HG03558 (cell line): Measurements from ENCODE around the gene YY1.
"Not testable (repeated sequence)": the region's sequence is repeated elsewhere in the genome, so short reads cannot be mapped to it uniquely, and the experiment has no call there.

Experiments used
- ATAC-seq: cut with Tn5 transposase; IDR thresholded peaks from one replicate; pipeline ENCODE4 v1.9.1; 2021; ENCODE audit warnings: moderate number of reproducible peaks; ENCODE audit not compliant: unreplicated experiment; ENCODE audit errors: extremely low read depth

Gene YY1

DNA sequence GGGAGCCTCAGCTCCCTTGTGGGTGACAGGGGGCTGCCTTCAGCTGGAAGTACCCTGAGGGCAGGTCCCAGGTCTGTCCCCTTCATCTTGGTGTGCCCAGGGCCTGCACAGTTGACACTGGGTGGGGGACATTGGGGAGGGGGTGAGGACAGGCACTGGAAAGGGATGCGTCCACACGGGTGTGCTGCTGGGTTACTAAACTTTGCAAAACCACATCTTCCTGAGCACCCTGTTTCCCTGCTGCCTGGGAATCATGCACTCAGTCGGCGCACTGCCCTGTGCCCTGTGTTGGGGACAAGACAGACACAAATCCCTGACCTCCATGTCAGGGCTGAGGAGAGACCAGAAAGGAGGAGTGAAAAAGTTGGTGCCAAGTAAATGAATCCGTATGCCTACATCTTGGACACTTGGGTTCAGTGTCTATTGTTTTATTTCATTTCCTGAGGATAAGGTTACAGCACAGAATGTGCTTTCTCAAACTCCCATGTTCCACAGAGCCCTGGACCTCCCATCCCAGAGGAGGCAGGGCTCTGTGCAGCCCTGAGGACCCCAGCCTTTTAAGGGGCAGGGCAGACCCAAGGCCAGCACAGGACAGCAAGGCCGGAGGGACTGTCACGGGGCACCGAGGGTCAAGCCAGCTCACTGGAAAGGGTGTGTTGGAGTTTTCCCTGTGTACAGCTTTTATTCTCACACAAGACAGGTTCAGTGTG lies 70.2 kb downstream of the YY1 start:
- ATAC-seq = no peak

DNA sequence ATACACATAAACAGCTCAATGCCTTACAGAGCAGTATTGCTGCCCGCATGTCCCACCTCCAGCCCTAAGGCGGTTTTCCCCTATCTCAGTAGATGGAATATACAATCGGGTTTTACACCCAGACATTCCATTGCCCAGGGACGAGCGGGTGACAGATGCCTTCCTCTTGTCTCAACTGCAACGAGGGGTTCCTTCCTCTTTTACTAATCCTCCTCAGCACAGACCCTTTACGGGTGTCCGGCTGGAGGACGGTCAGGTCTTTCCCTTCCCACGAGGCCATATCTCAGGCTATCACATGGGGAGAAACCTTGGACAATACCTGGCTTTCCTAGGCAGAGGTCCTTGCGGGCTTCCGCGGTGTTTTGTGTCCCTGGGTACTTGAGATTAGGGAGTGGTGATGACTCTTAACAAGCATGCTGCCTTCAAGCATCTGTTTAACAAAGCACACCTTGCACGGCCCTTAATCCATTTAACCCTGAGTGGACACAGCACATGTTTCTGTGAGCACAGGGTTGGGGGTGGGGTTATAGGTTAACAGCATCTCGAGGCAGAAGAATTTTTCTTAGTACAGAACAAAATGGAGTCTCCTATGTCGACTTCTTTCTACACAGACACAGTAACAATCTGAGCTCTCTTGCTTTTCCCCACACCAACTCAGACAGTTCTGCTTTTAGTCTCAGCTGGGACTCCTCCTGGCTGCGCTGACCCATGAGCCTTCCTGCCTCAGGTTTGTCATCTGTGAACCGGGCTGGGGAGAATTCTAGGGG lies 73.3 kb downstream of the YY1 start:
- not testable (repeated sequence) for ATAC-seq

DNA sequence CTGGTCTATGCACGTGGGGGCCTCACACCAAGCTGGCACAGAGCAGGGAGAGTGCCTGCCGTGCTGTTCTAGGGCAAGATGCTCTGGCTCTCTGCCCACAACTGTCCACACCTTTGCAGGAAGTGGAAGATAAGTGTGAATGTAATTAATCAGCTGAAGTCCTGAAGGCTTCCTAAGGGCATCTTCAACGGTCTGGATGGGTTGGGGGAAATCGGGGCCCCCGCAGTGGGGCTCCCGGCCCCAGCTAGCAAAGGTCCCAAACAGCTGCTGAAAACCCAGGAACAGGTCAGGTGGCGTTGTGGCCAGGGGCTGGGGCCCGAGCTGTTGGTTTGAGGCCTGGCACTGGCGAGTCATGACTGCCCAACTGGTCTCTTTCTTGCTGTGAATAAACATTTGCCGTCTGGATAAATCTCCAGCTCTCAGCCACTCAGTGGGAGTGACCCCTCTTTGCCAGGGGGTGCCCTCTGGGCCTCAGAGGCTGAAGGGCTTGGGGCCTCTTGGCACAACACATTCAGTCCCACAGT lies 74.0 kb downstream of the YY1 start:
- ATAC-seq = no peak

DNA sequence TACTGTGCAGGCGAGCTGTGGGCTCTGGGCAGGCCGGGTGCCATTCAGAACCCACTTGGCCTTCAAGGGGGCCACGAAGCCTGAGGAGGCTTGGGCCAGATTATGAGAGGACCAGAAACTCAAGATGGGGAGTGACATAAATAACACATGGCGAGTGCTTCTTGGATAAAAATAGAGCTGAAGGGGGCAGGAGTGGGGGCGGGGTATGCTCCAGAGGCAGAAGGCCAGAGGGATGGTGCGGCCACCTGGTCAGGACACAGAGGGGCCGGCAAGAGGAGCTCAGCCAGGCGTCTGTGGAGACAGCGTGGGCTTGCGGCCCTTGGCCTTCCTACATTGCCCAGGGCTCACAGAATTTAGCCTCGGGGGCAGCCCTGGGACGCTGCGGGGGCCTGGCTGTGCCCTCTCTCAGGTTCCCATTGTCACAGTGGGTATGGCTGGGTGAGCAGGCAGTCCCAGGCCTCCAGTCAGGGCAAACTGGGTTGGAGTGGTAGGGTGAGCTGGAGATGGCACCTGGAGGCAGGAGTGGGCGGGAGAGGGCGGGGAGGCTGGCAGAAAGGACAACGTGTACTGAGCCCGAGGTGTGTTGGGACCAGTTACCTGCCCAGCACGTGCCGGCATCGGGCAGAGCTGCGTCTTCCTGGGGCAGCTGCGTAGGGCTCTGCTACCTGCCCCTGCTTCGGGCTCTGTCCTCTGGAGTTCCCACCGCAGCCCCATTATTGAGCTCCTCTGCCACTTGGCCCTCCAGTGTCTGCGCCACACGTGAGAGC lies 74.7 kb downstream of the YY1 start:
- ATAC-seq = no peak

DNA sequence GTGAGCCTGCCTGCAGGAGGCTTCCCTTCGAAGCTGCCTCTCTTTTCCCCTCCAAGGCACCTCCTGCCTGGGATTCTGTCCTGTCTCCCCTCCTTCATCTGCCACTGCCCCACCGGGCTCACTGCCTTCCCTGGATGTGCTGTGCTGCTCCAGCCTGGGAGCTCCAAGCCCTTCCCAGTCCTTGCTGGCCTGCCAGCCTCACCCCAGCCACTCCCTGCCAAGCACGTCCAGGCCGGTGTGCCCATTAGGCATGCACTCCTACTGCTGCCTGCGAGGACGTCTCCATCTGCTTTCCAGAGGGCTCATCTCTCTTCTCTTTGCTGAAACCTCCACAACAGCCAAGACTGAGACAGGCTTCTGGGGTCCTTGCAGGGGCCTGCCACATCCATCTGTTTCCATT lies 75.8 kb downstream of the YY1 start:
- ATAC-seq = no peak

DNA sequence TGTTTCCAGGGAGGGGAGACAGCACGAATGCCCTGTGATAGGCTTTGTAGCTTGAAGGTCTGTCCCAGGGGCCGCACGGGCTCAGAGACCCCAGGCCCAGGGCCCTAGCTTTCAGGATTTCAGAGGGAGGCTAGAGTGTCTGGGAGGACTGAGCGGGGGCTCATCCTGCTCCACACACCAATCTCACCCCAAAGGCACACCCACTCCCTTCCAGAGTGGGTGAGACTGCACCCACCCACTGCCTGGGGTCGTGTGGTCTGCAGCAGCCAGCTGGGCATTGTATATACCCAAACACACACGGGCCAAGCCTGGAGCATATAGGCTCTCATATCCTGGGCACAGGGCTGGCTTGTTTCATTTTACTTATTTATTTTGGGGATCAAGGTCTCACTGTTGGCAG lies 78.4 kb downstream of the YY1 start:
- ATAC-seq = no peak

DNA sequence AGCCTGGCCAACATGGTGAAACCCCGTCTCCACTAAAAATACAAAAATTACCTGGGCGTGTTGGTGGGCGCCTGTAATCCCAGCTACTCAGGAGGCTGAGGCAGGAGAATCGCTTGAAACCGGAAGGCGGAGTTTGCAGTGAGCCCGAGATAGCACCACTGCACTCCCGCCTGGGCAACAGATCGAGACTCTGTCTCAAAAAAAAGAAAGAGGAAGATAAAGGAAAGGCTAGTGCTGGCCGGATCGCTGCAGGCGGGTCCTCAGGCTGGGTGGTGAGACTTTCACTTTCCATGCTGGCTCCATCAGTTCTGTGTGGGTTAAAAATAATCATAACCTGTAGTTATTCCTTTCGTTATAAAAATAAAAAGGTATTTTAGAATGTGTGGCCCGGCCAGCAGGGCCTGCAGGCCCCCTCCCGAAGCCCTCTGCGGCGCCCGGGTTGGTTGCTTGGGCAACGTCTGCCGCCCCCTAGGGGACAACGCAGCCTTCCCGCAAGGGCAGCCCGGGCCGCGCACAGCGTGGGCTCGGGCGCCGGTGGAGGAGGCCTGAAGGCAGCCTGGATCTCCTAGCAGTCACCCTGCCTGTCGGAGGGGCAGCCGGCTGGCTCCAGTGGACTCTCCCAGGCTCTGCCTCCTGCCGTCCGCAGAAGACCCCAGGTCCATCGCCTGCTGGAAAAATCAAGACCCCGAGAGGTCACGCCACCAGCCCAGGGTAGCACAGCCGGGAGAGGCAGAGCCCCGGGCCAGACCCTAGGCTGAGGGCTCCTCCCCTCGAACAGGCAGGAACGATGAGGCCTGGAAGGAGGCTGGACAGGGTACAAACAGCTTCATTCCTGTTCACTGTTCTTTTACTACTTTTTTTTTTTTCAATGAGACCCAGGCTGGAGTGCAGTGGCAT lies 79.2 kb downstream of the YY1 start:
- peak; percentile 78 for ATAC-seq

DNA sequence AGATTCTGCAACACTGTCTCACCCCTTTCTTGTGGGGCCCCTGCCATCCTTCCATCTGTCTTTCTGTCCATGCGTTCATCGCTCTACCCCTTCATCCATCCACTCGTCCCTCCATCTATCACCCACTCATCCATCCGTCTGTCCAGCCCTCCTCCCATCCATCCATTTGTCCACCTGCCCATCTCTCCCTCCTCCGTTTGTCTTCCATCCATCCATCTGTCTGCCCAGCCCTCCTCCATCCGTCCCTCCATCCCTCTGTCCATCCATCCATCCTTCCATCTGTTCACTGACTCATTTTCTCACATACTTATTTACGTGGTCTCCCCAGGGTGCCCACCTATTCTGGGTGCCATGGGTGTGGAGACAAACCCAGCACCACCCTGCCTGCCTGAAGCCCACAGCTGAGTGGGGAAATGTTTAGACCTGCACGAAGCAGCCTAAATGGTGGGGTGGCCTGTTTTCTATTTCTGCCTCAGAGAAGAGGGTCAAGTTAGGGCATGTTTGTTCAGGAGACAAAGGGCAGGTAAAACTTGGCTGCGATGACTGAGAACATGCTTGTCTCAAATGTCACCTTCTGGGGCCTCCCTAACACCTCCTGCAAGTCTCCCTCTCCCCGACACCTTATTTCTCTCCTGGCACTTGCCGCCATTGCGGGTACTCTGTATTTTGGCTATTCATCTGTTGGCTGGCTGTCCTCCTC lies 81.4 kb downstream of the YY1 start:
- ATAC-seq = no peak

DNA sequence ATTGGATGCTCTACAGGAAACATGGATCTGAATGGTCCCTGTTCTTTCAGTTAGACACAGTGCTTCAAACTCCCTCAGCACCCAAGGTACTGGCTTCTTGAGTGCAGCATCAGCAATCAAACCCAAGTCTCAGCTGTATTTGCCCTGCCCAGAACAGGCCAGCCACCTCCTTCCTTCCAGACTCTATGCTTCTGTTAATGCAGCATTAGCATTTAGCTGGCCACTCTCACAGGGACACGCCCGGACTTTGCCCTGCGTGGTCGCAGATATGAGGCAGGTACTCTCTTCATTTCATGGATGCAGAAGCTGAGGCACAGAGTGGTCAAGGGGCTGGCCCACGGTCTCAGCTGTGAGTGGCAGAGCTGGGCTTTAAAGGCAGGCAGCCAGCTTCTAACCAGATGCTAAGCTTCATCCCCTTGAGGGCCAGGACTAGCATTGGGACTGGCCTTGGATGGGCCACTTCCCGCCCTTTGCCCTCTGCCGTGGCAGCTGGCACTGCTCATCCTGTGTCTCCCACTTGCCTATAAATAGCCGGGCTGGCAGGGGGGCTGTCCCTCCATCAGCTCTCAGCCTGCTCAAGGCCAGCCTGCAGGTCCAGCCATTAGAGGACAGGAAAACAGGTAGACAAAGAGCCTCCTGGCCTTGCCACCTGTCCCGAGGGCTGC lies 82.7 kb downstream of the YY1 start:
- ATAC-seq = no peak

DNA sequence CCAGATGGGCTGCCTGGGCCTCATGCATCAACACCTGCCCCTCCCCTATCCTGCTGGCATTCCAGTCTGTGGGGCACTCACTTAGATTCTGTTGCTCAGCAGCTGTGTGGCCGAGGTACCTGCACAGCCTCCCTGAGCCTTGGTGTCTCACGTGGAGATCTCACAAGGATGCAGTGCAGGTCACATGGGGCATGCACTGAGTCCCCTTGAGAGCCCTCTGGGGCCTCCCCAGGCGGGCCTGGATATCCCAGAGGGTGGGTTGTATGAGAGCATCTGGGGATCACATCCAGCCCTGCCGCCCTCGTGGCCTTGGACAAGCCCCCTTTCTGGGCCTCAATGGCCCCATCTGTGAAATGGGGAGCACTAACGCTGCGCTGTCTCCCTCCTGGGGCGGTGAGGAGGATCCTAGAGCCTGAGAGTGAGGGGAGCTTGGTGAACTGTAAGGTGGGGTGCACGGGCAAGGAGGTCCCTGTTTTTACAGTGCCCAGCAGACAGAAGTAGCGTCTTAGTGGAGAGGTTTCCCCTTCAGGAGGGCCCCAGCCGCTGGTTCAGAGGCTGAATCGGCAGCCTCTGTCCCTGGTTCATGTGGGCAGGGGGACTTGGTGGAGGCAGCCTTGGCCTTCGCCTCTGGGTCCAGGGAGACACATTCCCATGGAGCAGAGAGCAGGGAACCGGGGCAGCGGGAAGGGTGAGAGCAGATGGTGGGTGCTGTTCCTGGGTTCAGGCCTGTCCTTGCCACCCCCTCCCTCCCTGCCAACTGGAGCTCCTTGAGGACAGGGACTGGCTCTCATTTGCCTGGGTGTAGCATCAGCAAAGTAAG lies 83.4 kb downstream of the YY1 start:
- ATAC-seq = no peak

DNA sequence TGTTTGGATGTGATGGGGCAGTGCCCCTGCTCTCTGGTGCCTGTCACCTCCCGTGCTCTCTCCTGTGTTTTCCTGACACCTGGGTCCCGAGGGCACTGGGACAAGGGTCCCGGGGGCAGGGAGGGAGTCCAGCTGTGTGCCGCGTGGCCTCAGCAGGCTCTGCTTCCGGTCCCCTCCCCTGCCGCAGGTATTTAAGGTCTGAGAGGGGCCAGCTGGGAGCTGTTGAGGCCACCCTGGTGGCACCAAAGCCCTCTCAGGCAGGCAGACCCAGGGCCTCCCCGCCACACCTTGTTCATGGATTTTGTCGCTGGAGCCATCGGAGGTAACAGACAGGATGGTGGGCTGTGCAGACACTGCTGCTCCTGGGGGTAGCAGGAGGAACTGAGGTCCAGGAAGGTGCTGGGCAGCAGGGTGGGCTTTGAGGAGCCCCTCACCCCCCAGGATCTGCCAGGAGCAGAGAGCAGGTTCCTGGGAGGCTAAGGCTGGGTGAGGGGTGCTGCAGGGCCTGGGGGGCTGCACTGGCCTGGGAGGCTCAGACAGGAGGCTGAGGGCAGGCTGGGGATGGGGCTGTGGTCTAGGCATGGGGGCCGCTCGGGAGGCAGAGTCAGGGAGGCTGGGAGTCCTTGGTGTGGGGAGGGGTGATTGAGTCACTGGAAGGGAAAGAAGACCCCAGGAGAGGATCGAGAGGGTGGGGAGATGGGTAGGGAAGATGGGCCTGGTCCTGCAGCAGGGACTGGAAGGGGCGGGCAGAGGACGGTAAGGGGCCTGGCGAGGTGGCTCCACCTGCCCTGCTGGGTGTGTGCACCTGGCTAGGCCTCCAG lies 84.4 kb downstream of the YY1 start, which contains the start of gene SLC25A47:
Gene SLC25A47, plus strand, starts transcription at position 219 of the 821 bp plus-strand sequence. Its CDS starts 76 bp downstream, at position 295.
- no peak for ATAC-seq

DNA sequence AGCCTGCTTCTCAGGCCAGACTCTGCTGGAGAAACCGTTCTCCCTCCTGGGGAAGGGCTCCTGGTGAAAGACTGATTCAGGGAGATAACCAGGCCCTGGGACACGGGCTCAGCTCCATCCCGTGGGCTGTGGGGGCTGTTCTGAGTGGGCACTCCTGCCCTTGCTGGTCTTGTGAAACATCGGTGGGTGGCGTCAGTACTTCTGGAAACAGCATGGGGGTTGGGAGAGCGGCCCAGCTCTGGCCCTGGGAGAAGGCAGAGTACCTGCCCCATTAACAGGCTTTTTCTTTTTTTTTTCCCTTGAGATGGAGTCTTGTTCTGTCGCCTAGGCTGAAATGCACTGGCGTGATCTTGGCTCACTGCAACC lies 85.0 kb downstream of the YY1 start:
- ATAC-seq = no peak

DNA sequence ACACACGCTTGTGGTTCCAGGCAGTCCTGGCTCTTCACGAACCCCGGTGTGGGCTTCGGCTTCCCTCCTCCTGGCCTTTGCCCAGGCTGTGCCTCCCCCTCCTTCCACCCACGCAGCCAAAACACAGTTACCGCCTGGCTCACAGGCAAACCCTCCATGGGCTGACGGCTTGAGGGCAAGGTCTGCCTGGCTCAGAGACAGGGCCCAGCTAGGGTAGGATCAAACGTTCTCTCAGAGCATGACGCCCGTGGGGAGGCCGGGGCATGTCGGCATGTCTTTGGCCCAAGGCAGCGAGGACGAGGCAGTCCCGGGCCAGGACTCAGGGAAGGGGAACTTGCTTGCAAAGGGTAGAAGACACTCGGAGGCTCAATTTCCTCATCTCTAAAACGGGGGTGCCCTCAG lies 86.3 kb downstream of the YY1 start:
- no peak for ATAC-seq

DNA sequence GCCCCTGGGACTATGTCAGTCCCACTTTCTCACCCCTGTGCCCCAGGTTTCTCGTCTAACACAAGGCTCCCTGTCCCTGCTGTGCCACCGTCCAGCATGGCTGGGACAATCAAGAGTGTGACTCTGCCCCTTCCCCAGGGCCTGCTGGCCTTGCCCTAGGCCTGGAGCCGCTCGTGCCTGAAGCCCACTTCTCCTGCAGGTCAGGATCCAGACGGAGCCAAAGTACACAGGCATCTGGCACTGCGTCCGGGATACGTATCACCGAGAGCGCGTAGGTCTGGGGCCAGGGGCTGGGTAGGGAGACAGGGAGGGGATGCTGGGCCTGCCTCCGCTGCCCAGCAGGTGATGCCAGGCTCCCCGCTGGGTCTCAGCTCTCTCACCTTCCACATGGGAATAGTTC lies 87.0 kb downstream of the YY1 start:
- no peak for ATAC-seq

DNA sequence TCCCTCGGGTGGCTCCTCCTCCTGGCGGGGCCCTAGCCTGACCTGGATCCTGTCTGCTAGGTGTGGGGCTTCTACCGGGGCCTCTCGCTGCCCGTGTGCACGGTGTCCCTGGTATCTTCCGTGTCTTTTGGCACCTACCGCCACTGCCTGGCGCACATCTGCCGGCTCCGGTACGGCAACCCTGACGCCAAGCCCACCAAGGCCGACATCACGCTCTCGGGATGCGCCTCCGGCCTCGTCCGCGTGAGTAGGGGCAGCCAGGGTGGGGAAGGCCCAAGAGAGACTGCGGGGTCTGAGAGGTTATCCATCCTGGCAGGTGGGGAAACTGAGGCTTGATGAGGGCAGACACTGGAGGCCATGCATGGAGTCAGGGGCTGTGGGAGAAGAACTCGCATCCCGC lies 88.2 kb downstream of the YY1 start:
- ATAC-seq = no peak

DNA sequence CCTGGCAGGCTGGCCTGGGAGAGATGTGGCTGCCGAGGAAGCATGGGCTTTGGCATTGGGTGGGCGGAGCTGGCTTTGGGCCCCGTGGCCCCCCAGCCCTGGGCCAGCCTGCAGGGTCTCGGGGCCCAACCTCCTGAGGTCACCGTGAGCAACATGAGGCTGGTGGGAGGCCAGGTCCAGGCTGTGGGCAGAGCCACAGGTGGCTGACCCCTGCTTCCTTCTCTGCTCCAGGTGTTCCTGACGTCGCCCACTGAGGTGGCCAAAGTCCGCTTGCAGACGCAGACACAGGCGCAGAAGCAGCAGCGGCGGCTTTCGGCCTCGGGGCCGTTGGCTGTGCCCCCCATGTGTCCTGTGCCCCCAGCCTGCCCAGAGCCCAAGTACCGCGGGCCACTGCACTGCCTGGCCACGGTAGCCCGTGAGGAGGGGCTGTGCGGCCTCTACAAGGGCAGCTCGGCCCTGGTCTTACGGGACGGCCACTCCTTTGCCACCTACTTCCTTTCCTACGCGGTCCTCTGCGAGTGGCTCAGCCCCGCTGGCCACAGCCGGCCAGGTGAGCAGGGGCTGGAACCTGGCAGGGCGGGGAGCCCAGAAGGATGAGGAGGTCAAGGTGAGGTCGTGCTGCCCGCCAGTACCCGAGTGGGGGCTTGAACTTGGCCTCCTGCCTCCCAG lies 89.7 kb downstream of the YY1 start:
- ATAC-seq = no peak
